Measurements from ENCODE around the gene SPATA6. TPM values are rescaled to one million over a fixed set of nuclear protein-coding genes. Genes with fewer than 3 reads are reported as not detected.

Gene SPATA6
- polyA plus RNA-seq, 1 donor from 2014 or later: 3.2 TPM

DNA sequence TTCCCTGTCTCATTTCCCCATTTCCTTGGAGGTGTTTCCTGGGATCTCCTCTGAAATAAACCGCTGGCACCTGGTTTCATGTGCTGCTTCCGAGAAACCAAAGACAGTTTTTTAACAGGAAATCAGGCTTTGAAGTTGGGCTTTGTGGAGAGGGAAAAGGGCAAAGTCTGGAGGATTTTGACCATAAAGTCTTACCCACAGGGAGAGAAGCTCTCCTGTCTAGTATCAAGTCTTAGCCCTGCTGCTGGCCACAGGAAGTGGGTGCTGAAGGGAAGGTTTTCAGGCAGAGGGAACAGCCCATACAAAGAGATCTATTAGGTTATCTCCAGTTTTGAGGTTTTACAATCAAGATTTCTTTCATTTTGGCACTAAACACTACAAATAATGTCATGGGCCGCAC, 220.2 kb downstream of the SPATA6 start:
- no peak overlapping the region for H3K9ac ChIP-seq (ENCODE audit: low read length)
- H3K4me3 ChIP-seq (ENCODE audit: low read length): no peak overlapping the region
- H3K79me2 ChIP-seq (replicated peaks; ENCODE audit: insufficient read depth, low read length): no peaks in the 10 kb centered on the region
- H3F3A ChIP-seq (ENCODE audit: insufficient read depth, low read length, poor library complexity, severe bottlenecking): no peaks in the 10 kb centered on the region
- no peaks in the 10 kb centered on the region for H4K20me1 ChIP-seq (ENCODE audit: insufficient read depth)
- no peaks in the 10 kb centered on the region for H3K36me3 ChIP-seq (ENCODE audit: insufficient read depth, low read length)
- TF ChIP-seq POLR2AphosphoS5 (IDR thresholded peaks at IDR 0.05) (no peak), REST (IDR thresholded peaks at IDR 0.05; ENCODE audit: borderline replicate concordance) (no peak), EP300 (conservative IDR thresholded peaks at IDR 0.05; ENCODE audit: poor library complexity, severe bottlenecking) (no peak), EZH2 (IDR thresholded peaks at IDR 0.05; ENCODE audit: borderline replicate concordance, insufficient read depth, low read length, poor library complexity, severe bottlenecking) (no peak), MXI1 (conservative IDR thresholded peaks at IDR 0.05; ENCODE audit: poor library complexity, severe bottlenecking) (no peak), TAF1 (IDR thresholded peaks at IDR 0.05; ENCODE audit: low read depth) (no peak)
- H3K27me3 ChIP-seq (ENCODE audit: insufficient read depth, low read depth, low read length): no peaks in the 10 kb centered on the region
- no peaks in the 10 kb centered on the region for H3K9me3 ChIP-seq (ENCODE audit: low read length)
- no peak overlapping the region for H3K4me2 ChIP-seq (ENCODE audit: low read length)
- H3K27ac ChIP-seq (ENCODE audit: low read length): no peak overlapping the region
- H3K9me2 ChIP-seq (ENCODE audit: insufficient read depth, low read length): no peaks in the 10 kb centered on the region
- H2AFZ ChIP-seq (ENCODE audit: low read depth, low read length): no peak overlapping the region

DNA sequence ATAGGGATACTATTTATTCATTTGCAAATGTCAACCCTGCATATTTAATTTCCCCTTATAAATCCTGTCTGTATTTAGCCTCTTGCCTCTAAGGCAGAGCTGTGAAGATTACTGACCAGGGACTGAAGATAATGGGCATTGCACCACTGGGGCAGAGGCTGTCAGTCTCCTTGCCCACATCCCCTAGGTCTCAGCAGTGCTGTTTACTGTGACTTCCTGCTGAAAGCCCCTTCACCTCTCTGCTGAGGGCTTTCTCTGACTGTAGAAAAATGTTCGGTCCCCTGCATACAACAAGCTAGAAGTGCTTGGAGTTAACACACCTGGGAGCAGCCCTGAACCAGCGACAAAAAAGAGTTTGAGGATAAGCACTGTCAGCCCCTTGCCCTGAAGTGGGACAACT, 220.7 kb downstream of the SPATA6 start:
- Histone ChIP-seq H3K36me3 (ENCODE audit: insufficient read depth, low read length) (no peaks in the 10 kb centered on the region), H2AFZ (ENCODE audit: low read depth, low read length) (no peak overlapping the region), H3K79me2 (replicated peaks; ENCODE audit: insufficient read depth, low read length) (no peaks in the 10 kb centered on the region), H3K9me2 (ENCODE audit: insufficient read depth, low read length) (no peaks in the 10 kb centered on the region), H3K9me3 (ENCODE audit: low read length) (no peaks in the 10 kb centered on the region), H3K27ac (ENCODE audit: low read length) (no peak overlapping the region), H3K4me3 (ENCODE audit: low read length) (no peak overlapping the region), H3K9ac (ENCODE audit: low read length) (no peak overlapping the region), H3K4me2 (ENCODE audit: low read length) (no peak overlapping the region), H3K27me3 (ENCODE audit: insufficient read depth, low read depth, low read length) (no peaks in the 10 kb centered on the region), H3F3A (ENCODE audit: insufficient read depth, low read length, poor library complexity, severe bottlenecking) (no peaks in the 10 kb centered on the region), H4K20me1 (ENCODE audit: insufficient read depth) (no peaks in the 10 kb centered on the region)
- no peak for TF ChIP-seq EZH2 (IDR thresholded peaks at IDR 0.05; ENCODE audit: borderline replicate concordance, insufficient read depth, low read length, poor library complexity, severe bottlenecking)
- no peak for TF ChIP-seq RAD21 (conservative IDR thresholded peaks at IDR 0.05)
- TF ChIP-seq TAF1 (IDR thresholded peaks at IDR 0.05; ENCODE audit: low read depth): no peak
- TF ChIP-seq POLR2AphosphoS5 (IDR thresholded peaks at IDR 0.05): no peak
- TF ChIP-seq CTCF (IDR thresholded peaks at IDR 0.05; ENCODE audit: poor library complexity, severe bottlenecking): no peak
- no peak for TF ChIP-seq MXI1 (conservative IDR thresholded peaks at IDR 0.05; ENCODE audit: poor library complexity, severe bottlenecking)
- TF ChIP-seq EP300 (conservative IDR thresholded peaks at IDR 0.05; ENCODE audit: poor library complexity, severe bottlenecking): no peak
- TF ChIP-seq SMC3 (conservative IDR thresholded peaks at IDR 0.05; ENCODE audit: poor library complexity): no peak
- TF ChIP-seq REST (IDR thresholded peaks at IDR 0.05; ENCODE audit: borderline replicate concordance): no peak

All from neural cell (in vitro differentiated cells).